Measurements from ENCODE around the gene AMIGO2.

AMIGO2 gene

DNA sequence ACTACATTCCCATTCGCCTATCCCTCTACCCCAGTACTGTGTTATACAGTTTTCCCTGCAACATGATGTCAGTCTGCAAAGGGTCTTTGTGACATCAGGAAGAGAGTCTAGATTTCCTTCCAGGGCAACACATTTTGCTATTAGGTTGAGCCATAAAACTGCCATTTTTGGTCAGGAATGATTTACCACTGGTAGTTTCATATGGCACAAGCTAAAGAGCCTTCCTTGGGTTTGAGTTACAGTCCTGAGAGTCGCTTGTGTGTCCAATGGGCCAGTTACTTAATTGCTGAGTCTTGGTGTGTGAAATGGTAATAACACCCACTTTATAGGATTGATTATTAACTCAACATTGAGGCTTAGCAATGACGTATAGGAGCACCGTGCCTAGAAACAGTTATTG lies 22.6 kb upstream of the AMIGO2 start:
- no peaks in the 10 kb centered on the region for H3F3A ChIP-seq (ENCODE audit: insufficient read depth)

DNA sequence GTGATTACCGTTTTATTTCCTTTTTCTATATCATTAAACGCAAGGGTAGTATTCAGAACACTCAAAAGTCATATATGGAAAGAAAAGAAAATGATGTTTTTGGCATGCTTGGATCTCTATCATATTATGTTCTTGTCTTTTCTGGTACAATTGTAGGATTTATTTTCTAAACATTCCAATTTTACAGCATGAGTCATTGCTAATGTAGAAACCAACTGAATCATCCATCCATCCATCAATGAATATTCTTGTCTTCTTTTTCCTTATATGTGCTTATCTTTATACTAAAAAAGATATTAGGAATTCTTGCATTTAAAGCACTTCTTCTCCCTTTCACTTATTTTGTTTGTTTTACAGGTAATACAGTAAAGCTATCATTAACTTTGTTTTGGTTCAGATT lies 20.4 kb upstream of the AMIGO2 start:
- Histone ChIP-seq H3K36me3 (ENCODE audit: low read length) (no peaks in the 10 kb centered on the region), H3K79me2 (ENCODE audit: insufficient read depth, low read length) (no peaks in the 10 kb centered on the region), H3K9me3 (ENCODE audit: insufficient read depth, low read length) (no peaks in the 10 kb centered on the region), H3K9me2 (replicated peaks; ENCODE audit: insufficient read depth, low read length) (no peaks in the 10 kb centered on the region), H3K27ac (ENCODE audit: low read depth, low read length) (no peak overlapping the region), H4K20me1 (ENCODE audit: low read depth, low read length) (no peaks in the 10 kb centered on the region), H3K9ac (ENCODE audit: low read length) (no peak overlapping the region), H3F3A (ENCODE audit: insufficient read depth) (no peaks in the 10 kb centered on the region), H3K4me3 (ENCODE audit: insufficient read depth, low read length, poor library complexity, severe bottlenecking) (no peak overlapping the region), H2AFZ (ENCODE audit: low read depth, low read length, severe bottlenecking) (no peak overlapping the region), H3K27me3 (ENCODE audit: low read length) (no peaks in the 10 kb centered on the region), H3K4me2 (ENCODE audit: low read depth, low read length, poor library complexity, severe bottlenecking) (no peak overlapping the region)
- TF ChIP-seq, protein P1, sequence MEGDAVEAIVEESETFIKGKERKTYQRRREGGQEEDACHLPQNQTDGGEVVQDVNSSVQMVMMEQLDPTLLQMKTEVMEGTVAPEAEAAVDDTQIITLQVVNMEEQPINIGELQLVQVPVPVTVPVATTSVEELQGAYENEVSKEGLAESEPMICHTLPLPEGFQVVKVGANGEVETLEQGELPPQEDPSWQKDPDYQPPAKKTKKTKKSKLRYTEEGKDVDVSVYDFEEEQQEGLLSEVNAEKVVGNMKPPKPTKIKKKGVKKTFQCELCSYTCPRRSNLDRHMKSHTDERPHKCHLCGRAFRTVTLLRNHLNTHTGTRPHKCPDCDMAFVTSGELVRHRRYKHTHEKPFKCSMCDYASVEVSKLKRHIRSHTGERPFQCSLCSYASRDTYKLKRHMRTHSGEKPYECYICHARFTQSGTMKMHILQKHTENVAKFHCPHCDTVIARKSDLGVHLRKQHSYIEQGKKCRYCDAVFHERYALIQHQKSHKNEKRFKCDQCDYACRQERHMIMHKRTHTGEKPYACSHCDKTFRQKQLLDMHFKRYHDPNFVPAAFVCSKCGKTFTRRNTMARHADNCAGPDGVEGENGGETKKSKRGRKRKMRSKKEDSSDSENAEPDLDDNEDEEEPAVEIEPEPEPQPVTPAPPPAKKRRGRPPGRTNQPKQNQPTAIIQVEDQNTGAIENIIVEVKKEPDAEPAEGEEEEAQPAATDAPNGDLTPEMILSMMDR (IDR thresholded peaks at IDR 0.05; ENCODE audit: insufficient read depth, low read length, poor library complexity, severe bottlenecking), result no peak

More for the DNA sequence above, 22.6 kb upstream of the AMIGO2 start:
- Histone ChIP-seq H3K27me3 (ENCODE audit: low read length) (no peaks in the 10 kb centered on the region), H3K9me2 (replicated peaks; ENCODE audit: insufficient read depth, low read length) (no peaks in the 10 kb centered on the region), H3K4me2 (ENCODE audit: low read depth, low read length, poor library complexity, severe bottlenecking) (no peak overlapping the region), H3K36me3 (ENCODE audit: low read length) (no peaks in the 10 kb centered on the region), H4K20me1 (ENCODE audit: low read depth, low read length) (no peaks in the 10 kb centered on the region), H3K27ac (ENCODE audit: low read depth, low read length) (no peak overlapping the region), H3K4me3 (ENCODE audit: insufficient read depth, low read length, poor library complexity, severe bottlenecking) (no peak overlapping the region), H3K9me3 (ENCODE audit: insufficient read depth, low read length) (no peaks in the 10 kb centered on the region), H3K79me2 (ENCODE audit: insufficient read depth, low read length) (no peaks in the 10 kb centered on the region), H2AFZ (ENCODE audit: low read depth, low read length, severe bottlenecking) (no peak overlapping the region), H3K9ac (ENCODE audit: low read length) (no peak overlapping the region)
- TF ChIP-seq, protein P1 (IDR thresholded peaks at IDR 0.05; ENCODE audit: insufficient read depth, low read length, poor library complexity, severe bottlenecking), result no peak
- TF ChIP-seq EZH2phosphoT487 (conservative IDR thresholded peaks at IDR 0.05; ENCODE audit: low read length), result no peak

DNA sequence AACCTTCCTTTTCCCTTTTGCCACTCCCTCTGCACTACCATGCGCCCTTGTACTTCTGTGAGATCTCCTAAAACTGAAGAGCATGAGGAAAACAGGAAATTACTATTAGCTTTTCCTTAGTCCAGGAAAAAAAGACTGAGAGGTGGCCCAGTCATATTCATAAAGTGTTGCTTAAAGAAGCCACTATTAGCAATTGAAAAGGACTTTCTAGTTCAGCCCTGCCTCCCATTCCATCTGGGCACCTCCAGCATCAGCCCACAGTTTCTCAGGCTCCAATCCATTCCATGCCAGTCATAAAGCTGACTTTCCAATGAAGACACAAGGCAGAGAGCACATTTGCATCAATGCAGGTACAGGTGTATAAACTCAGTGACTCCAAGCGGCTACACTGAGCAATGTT lies 19.9 kb upstream of the AMIGO2 start:
- no peak overlapping the region for H3K4me3 ChIP-seq (ENCODE audit: insufficient read depth, low read length, poor library complexity, severe bottlenecking)
- H3K36me3 ChIP-seq (ENCODE audit: low read length), result no peaks in the 10 kb centered on the region
- no peak overlapping the region for H2AFZ ChIP-seq (ENCODE audit: low read depth, low read length, severe bottlenecking)
- TF ChIP-seq, protein P1 (IDR thresholded peaks at IDR 0.05; ENCODE audit: insufficient read depth, low read length, poor library complexity, severe bottlenecking), result no peak
- no peak for TF ChIP-seq EZH2phosphoT487 (conservative IDR thresholded peaks at IDR 0.05; ENCODE audit: low read length)
- H3K9me2 ChIP-seq (replicated peaks; ENCODE audit: insufficient read depth, low read length), result no peaks in the 10 kb centered on the region
- no peaks in the 10 kb centered on the region for H3K27me3 ChIP-seq (ENCODE audit: low read length)
- H3K9me3 ChIP-seq (ENCODE audit: insufficient read depth, low read length), result no peaks in the 10 kb centered on the region
- H3K9ac ChIP-seq (ENCODE audit: low read length), result no peak overlapping the region
- no peak overlapping the region for H3K4me2 ChIP-seq (ENCODE audit: low read depth, low read length, poor library complexity, severe bottlenecking)
- no peaks in the 10 kb centered on the region for H4K20me1 ChIP-seq (ENCODE audit: low read depth, low read length)
- no peaks in the 10 kb centered on the region for H3K79me2 ChIP-seq (ENCODE audit: insufficient read depth, low read length)
- no peak overlapping the region for H3K27ac ChIP-seq (ENCODE audit: low read depth, low read length)
- H3F3A ChIP-seq (ENCODE audit: insufficient read depth), result no peaks in the 10 kb centered on the region

DNA sequence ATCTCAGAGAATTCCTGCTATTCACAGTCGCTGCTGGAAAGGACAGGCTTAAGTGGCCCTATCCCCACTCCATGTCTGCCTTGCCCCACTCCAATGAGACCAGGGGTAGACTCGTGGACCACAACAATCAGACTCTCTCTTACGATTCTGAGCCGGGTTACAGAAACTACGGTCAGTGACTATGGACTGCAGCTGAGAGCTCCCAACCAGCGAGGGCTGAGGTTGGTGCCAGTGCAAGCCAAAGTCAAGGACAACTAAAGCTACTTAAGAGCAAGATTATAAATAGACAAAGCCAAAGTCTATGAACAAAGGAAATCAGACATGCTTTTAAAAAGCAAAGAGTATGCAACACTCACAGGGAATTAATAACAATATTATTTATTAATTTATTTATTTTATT lies 18.3 kb upstream of the AMIGO2 start:
- Histone ChIP-seq H2AFZ (ENCODE audit: low read depth, low read length, severe bottlenecking) (no peak overlapping the region), H3K36me3 (ENCODE audit: low read length) (no peaks in the 10 kb centered on the region), H3F3A (ENCODE audit: insufficient read depth) (no peaks in the 10 kb centered on the region), H3K9ac (ENCODE audit: low read length) (no peak overlapping the region), H3K4me2 (ENCODE audit: low read depth, low read length, poor library complexity, severe bottlenecking) (no peak overlapping the region), H3K27ac (ENCODE audit: low read depth, low read length) (no peak overlapping the region), H3K4me3 (ENCODE audit: insufficient read depth, low read length, poor library complexity, severe bottlenecking) (no peak overlapping the region), H3K79me2 (ENCODE audit: insufficient read depth, low read length) (no peaks in the 10 kb centered on the region), H3K9me3 (ENCODE audit: insufficient read depth, low read length) (no peaks in the 10 kb centered on the region), H3K27me3 (ENCODE audit: low read length) (no peaks in the 10 kb centered on the region), H3K9me2 (replicated peaks; ENCODE audit: insufficient read depth, low read length) (no peaks in the 10 kb centered on the region), H4K20me1 (ENCODE audit: low read depth, low read length) (no peaks in the 10 kb centered on the region)
- TF ChIP-seq, protein P1 (IDR thresholded peaks at IDR 0.05; ENCODE audit: insufficient read depth, low read length, poor library complexity, severe bottlenecking), result no peak
